HepG2 (cell line): Measurements from ENCODE around the gene SNX21. TPM values are rescaled to one million over a fixed set of nuclear protein-coding genes. Genes with fewer than 3 reads are reported as not detected.

ENCODE experiments used
- ATAC-seq: fragments of 200-7000 bp; cut with Tn5 transposase; 3 replicates; pipeline ENCODE4 v1.9.1; 2020; ENCODE audit warnings: mild to moderate bottlenecking, moderate library complexity
- BruUV-seq: library from RNA; stranded (reverse); fragments of 400-500 nt; replicated peaks from 2 replicates; lab custom pipeline; 2021; lab: Mats Ljungman, UMichigan
- CTCF ChIA-PET: fragments of 300-600 bp; formaldehyde crosslinking; extraction: SDS; loops from one replicate; lab custom pipeline; 2021; ENCODE audit warnings: low total read pairs, inconsistent platforms, low intra/inter-chr PET ratio; lab: Yijun Ruan, JAX
- POLR2A ChIA-PET: fragments of 350-600 bp; sonication (Branson Sonifier 250); formaldehyde crosslinking; loops from one replicate; lab custom pipeline; 2020; ENCODE audit warnings: antibody characterized with exemption, inconsistent platforms; lab: Yijun Ruan, JAX
- DNase-seq: peaks from one replicate; pipeline ENCODE4 v3.0.0-alpha.2; 2015; ENCODE audit warnings: low spot score
- FAIRE-seq: peaks from 3 replicates; lab custom pipeline; 2011; peaks lifted over from hg19 to GRCh38; lab: Jason Lieb, UNC
- H2AFZ ChIP-seq: one replicate; pipeline ENCODE4 v1.6.1; 2011; ENCODE audit warnings: low read length, inconsistent platforms
- H3K27ac ChIP-seq: fragments of 300-600 bp; 3 replicates; pipeline ENCODE4 v1.8.0; 2011; ENCODE audit warnings: mixed run types, mild to moderate bottlenecking, mixed read lengths, low read length, inconsistent platforms; ENCODE audit not compliant: insufficient read depth; ENCODE audit errors: extremely low read length
- H3K27me3 ChIP-seq, 2 experiments: fragments of 200-600 bp in 1 of 2; 2 replicates in 1 of 2; 3 replicates in 1 of 2; pipeline versions ENCODE4 v1.6.0 to v1.8.0; 2011; ENCODE audit warnings: low read length in 2 of 2, mild to moderate bottlenecking in 2 of 2, moderate library complexity in 2 of 2, inconsistent platforms in 1 of 2; ENCODE audit not compliant: insufficient read depth in 2 of 2, control insufficient read depth in 1 of 2
- H3K36me3 ChIP-seq, 2 experiments: fragments of 200-600 bp in 1 of 2; replicated peaks in 1 of 2; 2 replicates in 1 of 2; 3 replicates in 1 of 2; pipeline versions ENCODE4 v1.5.1 to v1.8.0; 2011; ENCODE audit warnings: low read length in 2 of 2, inconsistent platforms in 1 of 2; ENCODE audit not compliant: insufficient read depth in 2 of 2, control insufficient read depth in 1 of 2
- H3K4me1 ChIP-seq: 2 replicates; pipeline ENCODE4 v1.5.1; 2012; ENCODE audit warnings: low read length, inconsistent platforms; ENCODE audit not compliant: insufficient read depth
- H3K4me2 ChIP-seq: 2 replicates; pipeline ENCODE4 v1.6.0; 2011; ENCODE audit warnings: low read depth, low read length, inconsistent platforms
- H3K4me3 ChIP-seq, 3 experiments: fragments of 200-600 bp in 1 of 3; sonication (generic), shearing (Covaris generic) in 1 of 3; replicated peaks in 1 of 3; 2 replicates each; pipeline ENCODE4 v1.5.1; 2011 to 2016; ENCODE audit warnings: low read length in 3 of 3, inconsistent platforms in 2 of 3, low read depth in 2 of 3, mild to moderate bottlenecking in 2 of 3, control low read depth in 1 of 3, mixed read lengths in 1 of 3; ENCODE audit not compliant: insufficient read depth in 1 of 3
- H3K79me2 ChIP-seq: one replicate; pipeline ENCODE4 v1.6.1; 2011; ENCODE audit warnings: low read length, inconsistent platforms; ENCODE audit not compliant: insufficient read depth
- H3K9ac ChIP-seq: 2 replicates; pipeline ENCODE4 v1.6.0; 2011; ENCODE audit warnings: mild to moderate bottlenecking, low read depth, low read length, inconsistent platforms; ENCODE audit not compliant: insufficient read depth
- H3K9me3 ChIP-seq: 2 replicates; pipeline ENCODE4 v1.5.1; 2012; ENCODE audit warnings: mild to moderate bottlenecking, low read length
- H4K20me1 ChIP-seq: 2 replicates; pipeline ENCODE4 v1.6.0; 2011; ENCODE audit warnings: inconsistent platforms, mild to moderate bottlenecking, low read length, moderate library complexity; ENCODE audit not compliant: insufficient read depth
- FIP1L1 ChIP-seq: fragments of 200-400 bp; formaldehyde crosslinking; IDR thresholded peaks from 2 replicates; pipeline ENCODE4 v1.6.1; 2018; ENCODE audit warnings: low read depth, mild to moderate bottlenecking, low read length, moderate library complexity, borderline replicate concordance; ENCODE audit not compliant: insufficient read depth
- GTF3A ChIP-seq: sonication (generic); formaldehyde crosslinking; conservative IDR thresholded peaks from 2 replicates; pipeline ENCODE4 v1.4.0; 2020; ENCODE audit warnings: mild to moderate bottlenecking, missing genetic modification reagents
- PHF8 ChIP-seq: sonication (generic); formaldehyde crosslinking; IDR thresholded peaks from 2 replicates; pipeline ENCODE4 v1.5.0; 2020; ENCODE audit warnings: missing genetic modification reagents
- ZBTB37 ChIP-seq: sonication (generic); formaldehyde crosslinking; IDR thresholded peaks from 2 replicates; pipeline ENCODE4 v1.4.0; 2020; ENCODE audit warnings: mild to moderate bottlenecking, missing genetic modification reagents
- ZFX ChIP-seq: sonication (generic); formaldehyde crosslinking; IDR thresholded peaks from 2 replicates; pipeline ENCODE4 v1.4.0; 2020; ENCODE audit warnings: mild to moderate bottlenecking, low read depth, missing genetic modification reagents, moderate library complexity
- WGBS: methylation state at CpG from one replicate; pipeline ENCODE4 v1.1.6; 2017; ENCODE audit warnings: low lambda C conversion rate; 5-methylcytosine and 5-hydroxymethylcytosine counted together
- in situ Hi-C: cut with HindIII; loops from 2 replicates; pipeline ENCODE4 v1.10.0; 2017; ENCODE audit warnings: low pct_unique_long_range_greater_than_20kb; ENCODE audit not compliant: extremely low pct_ligation_motif_present
- intact Hi-C: fragments of 100-400 bp; cut with micrococcal nuclease; formaldehyde crosslinking; loops from one replicate; pipeline ENCODE4 v1.10.0; 2022; ENCODE audit not compliant: unreplicated experiment
- polyA plus RNA-seq, 8 experiments: library from polyadenylated mRNA; depleted of rRNA in 3 of 8; stranded (reverse) in 7 of 8; unstranded in 1 of 8; fragments of >200 nt; fragmentation: Illumina TruSeq in 4 of 8; extraction: Trizol in 4 of 8; gene quantifications; 2 replicates each; pipeline versions ENCODE4 v1.2.1 to v1.2.3, GENCODE V29; 2011 to 2016; ENCODE audit warnings: low read depth in 4 of 8, missing spikeins in 1 of 8, mixed read lengths in 1 of 8; ENCODE audit not compliant: insufficient read depth in 1 of 8
- total RNA-seq, 5 experiments: library from RNA; depleted of rRNA; stranded (reverse); fragments of >200 nt; fragmentation: Illumina TruSeq; extraction: Trizol; gene quantifications; 2 replicates each; pipeline ENCODE4 v1.2.3, GENCODE V29; 2016; ENCODE audit warnings: low read depth in 1 of 5

SNX21 gene
- total and polyA plus RNA-seq, 2 of the 13 experiments (the other 11 are each of a cell fraction or from before 2014, with no cell fraction given), result 7.7 to 12.8 TPM

- TF ChIP-seq ZBTB37 (CRISPR knock-in tag), result no peak
- TF ChIP-seq FIP1L1, result no peak
- no peak for TF ChIP-seq GTF3A (CRISPR knock-in tag)
Observed at GRCh38 chr20:45835329-45835765, 1.7 kb downstream of the SNX21 start (continued).

- ATAC-seq (no peak), FAIRE-seq (no peak), DNase-seq (no peak)
- Histone ChIP-seq H3K4me1 (peaks cover 46% of the 10 kb centered on the region), H2AFZ (no peak overlapping the region), H3K27me3 (no peaks in the 10 kb centered on the region), H3K9ac (no peak overlapping the region), H3K27ac (no peak overlapping the region), H3K4me3 (no peak overlapping the region), H3K36me3 (peaks cover 2 to 4% of the 10 kb centered on the region in 2 experiments; a peak in 1 of 5 replicates), H3K79me2 (no peaks in the 10 kb centered on the region), H4K20me1 (no peaks in the 10 kb centered on the region), H3K9me3 (no peaks in the 10 kb centered on the region), H3K4me2 (no peak overlapping the region)
- TF ChIP-seq PHF8 (0 out of 2 replicates have a peak, but pooled peaks have one; percentile 9), ZFX (CRISPR knock-in tag) (no peak)
- in situ Hi-C loops (no loop called here), intact Hi-C loops (no loop called here)
- ChIA-PET POLR2A (no interaction called here), CTCF (no interaction called here)
- no TSS peak for BruUV-seq
- 95% methylated on average over 5 of the region's 5 CpGs for WGBS
Observed at GRCh38 chr20:45835825-45836224, 2.2 kb downstream of the SNX21 start.
